Measurements from ENCODE around the gene MAP4K4. TPM values are rescaled to one million over a fixed set of nuclear protein-coding genes. Genes with fewer than 3 reads are reported as not detected.
A peak's percentile ranks its signal among the peaks of the same experiment; 100 is the strongest.

The MAP4K4 gene
- total and polyA plus RNA-seq, 2 of the 13 experiments (the other 11 are each of a cell fraction or from before 2014, with no cell fraction given) = 105 to 264 TPM

DNA sequence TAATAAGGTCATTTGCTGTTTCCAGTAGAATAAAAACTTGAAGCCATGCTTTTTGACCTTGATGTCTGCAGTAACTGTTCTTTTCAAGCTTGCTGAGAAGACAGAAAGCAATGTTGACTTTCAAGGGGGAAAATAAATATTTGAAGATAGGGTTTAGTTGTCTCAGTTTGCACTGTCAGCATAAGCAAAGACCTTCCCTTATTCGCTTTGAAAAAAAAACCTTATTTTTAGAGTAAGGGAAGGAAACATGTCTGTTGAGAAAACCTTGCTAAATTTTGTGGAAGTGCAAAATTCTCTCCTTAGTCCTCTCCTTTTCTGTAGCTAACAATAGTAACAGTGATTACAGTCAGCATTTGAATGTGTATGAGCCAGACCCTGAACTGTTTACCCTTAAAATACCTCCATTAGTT, 43.1 kb downstream of the MAP4K4 start (continued):
- TF ChIP-seq, protein P1, sequence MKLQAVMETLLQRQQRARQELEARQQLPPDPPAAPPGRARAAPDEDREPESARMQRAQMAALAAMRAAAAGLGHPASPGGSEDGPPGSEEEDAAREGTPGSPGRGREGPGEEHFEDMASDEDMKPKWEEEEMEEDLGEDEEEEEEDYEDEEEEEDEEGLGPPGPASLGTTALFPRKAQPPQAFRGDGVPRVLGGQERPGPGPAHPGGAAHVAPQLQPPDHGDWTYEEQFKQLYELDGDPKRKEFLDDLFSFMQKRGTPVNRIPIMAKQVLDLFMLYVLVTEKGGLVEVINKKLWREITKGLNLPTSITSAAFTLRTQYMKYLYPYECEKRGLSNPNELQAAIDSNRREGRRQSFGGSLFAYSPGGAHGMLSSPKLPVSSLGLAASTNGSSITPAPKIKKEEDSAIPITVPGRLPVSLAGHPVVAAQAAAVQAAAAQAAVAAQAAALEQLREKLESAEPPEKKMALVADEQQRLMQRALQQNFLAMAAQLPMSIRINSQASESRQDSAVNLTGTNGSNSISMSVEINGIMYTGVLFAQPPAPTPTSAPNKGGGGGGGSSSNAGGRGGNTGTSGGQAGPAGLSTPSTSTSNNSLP (IDR thresholded peaks at IDR 0.05; ENCODE audit: low read depth, low read length) = 0 out of 2 replicates have a peak, but pooled peaks have one; percentile 38
- TF ChIP-seq MAFF (IDR thresholded peaks at IDR 0.05; ENCODE audit: low read depth, low read length) = peak; percentile 100
- TF ChIP-seq NFRKB (IDR thresholded peaks at IDR 0.05) = no peak
- no peak for TF ChIP-seq MZF1 (CRISPR knock-in tag; IDR thresholded peaks at IDR 0.05; ENCODE audit: borderline replicate concordance)
- peak; percentile 74 for TF ChIP-seq FOXA1 (IDR thresholded peaks at IDR 0.05)
- TF ChIP-seq FOXA1 (CRISPR knock-in tag; IDR thresholded peaks at IDR 0.05) = peak; percentile 91
- no peak for TF ChIP-seq ZNF780A (CRISPR knock-in tag; IDR thresholded peaks at IDR 0.05)
- TF ChIP-seq ZSCAN22 (CRISPR knock-in tag; IDR thresholded peaks at IDR 0.05) = no peak
- no peak for TF ChIP-seq SMYD3 (CRISPR knock-in tag; IDR thresholded peaks at IDR 0.05)
- TF ChIP-seq, protein P2, sequence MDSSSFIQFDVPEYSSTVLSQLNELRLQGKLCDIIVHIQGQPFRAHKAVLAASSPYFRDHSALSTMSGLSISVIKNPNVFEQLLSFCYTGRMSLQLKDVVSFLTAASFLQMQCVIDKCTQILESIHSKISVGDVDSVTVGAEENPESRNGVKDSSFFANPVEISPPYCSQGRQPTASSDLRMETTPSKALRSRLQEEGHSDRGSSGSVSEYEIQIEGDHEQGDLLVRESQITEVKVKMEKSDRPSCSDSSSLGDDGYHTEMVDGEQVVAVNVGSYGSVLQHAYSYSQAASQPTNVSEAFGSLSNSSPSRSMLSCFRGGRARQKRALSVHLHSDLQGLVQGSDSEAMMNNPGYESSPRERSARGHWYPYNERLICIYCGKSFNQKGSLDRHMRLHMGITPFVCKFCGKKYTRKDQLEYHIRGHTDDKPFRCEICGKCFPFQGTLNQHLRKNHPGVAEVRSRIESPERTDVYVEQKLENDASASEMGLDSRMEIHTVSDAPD (CRISPR knock-in tag; IDR thresholded peaks at IDR 0.05) = no peak
- TF ChIP-seq, protein P3, sequence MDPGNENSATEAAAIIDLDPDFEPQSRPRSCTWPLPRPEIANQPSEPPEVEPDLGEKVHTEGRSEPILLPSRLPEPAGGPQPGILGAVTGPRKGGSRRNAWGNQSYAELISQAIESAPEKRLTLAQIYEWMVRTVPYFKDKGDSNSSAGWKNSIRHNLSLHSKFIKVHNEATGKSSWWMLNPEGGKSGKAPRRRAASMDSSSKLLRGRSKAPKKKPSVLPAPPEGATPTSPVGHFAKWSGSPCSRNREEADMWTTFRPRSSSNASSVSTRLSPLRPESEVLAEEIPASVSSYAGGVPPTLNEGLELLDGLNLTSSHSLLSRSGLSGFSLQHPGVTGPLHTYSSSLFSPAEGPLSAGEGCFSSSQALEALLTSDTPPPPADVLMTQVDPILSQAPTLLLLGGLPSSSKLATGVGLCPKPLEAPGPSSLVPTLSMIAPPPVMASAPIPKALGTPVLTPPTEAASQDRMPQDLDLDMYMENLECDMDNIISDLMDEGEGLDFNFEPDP (CRISPR knock-in tag; conservative IDR thresholded peaks at IDR 0.05) = no peak
- no peak for TF ChIP-seq KLF15 (CRISPR knock-in tag; IDR thresholded peaks at IDR 0.05; ENCODE audit: borderline replicate concordance)
- TF ChIP-seq RXRB (CRISPR knock-in tag; IDR thresholded peaks at IDR 0.05; ENCODE audit: borderline replicate concordance) = peak; percentile 86
- TF ChIP-seq KDM6A (CRISPR knock-in tag; IDR thresholded peaks at IDR 0.05; ENCODE audit: low read depth) = peak; percentile 55; the same call in 1 of the 2 replicates
- TF ChIP-seq ARNT (IDR thresholded peaks at IDR 0.05) = no peak
- no peak for TF ChIP-seq ZNF605 (CRISPR knock-in tag; IDR thresholded peaks at IDR 0.05)
- TF ChIP-seq SNAPC2 (CRISPR knock-in tag; IDR thresholded peaks at IDR 0.05) = no peak
- TF ChIP-seq DMAP1 (CRISPR knock-in tag; IDR thresholded peaks at IDR 0.05) = 0 out of 2 replicates have a peak, but pooled peaks have one; percentile 8
- peak; percentile 91 for TF ChIP-seq RARA (CRISPR knock-in tag; IDR thresholded peaks at IDR 0.05)
- peak; percentile 96 for TF ChIP-seq GATAD2A (CRISPR knock-in tag; IDR thresholded peaks at IDR 0.05)
- TF ChIP-seq ZNF12 (CRISPR knock-in tag; IDR thresholded peaks at IDR 0.05) = peak; percentile 79
- no peak for TF ChIP-seq ZNF761 (CRISPR knock-in tag; conservative IDR thresholded peaks at IDR 0.05)
- no peak for TF ChIP-seq FOXC1 (CRISPR knock-in tag; IDR thresholded peaks at IDR 0.05; ENCODE audit: borderline replicate concordance)
- TF ChIP-seq NR1H2 (CRISPR knock-in tag; IDR thresholded peaks at IDR 0.05; ENCODE audit: borderline replicate concordance, low read depth) = no peak
- TF ChIP-seq IRF2 (CRISPR knock-in tag; IDR thresholded peaks at IDR 0.05) = peak; percentile 52; the same call in 1 of the 2 replicates
- TF ChIP-seq ZNF121 (CRISPR knock-in tag; IDR thresholded peaks at IDR 0.05) = no peak
